Measurements from ENCODE around the gene SCN2A.

DNA sequence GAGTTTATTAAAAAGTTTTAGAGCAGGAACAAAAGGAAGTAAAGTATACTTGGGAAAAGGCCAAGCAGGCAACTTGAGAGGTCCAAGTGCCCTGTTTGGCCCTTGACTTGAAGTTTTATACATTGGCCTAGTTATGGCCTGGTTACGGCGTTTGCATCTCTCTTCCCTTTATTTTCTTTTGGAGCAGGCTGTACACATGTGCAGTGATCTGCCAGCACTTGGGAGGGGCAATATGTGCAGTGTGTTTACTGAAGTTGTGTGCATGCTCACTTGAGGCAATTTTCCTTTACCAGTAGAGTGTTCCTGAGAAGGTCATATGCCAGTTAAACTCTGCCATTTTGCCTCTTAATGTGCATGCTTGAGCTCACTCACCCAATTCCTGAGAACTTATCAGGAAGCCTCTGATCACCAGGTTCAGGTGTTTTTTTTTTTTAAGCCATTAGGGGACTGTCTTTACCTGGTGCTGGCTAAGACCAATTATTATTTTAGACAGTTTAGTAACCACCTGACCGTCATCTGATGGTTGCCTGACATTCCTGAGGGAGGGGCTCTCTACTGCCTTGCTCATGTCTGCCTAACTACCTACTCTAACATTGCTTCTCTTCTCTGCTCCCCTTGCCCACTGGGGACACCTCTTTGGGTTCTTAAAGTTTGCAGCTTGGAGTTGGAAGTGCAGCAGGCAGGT, 48.0 kb downstream of the SCN2A start:
- TF ChIP-seq YY1 (IDR thresholded peaks at IDR 0.05; ENCODE audit: insufficient read depth, insufficient read length): no peak
- TF ChIP-seq SUZ12 (IDR thresholded peaks at IDR 0.05; ENCODE audit: extremely low read depth, insufficient read depth, insufficient read length): no peak
- no peak for TF ChIP-seq ZNF274 (IDR thresholded peaks at IDR 0.05; ENCODE audit: low read depth, low read length)
